Left lung (tissue), 10 donors: Measurements from ENCODE around the gene KIAA2012. TPM values are rescaled to one million over a fixed set of nuclear protein-coding genes. Genes with fewer than 3 reads are reported as not detected.

ENCODE experiments used
- ATAC-seq: fragments of 200-7000 bp; cut with Tn5 transposase; one replicate; pipeline ENCODE4 v1.9.1; 2020; ENCODE audit warnings: moderate library complexity
- DNase-seq, 4 donors: peaks; one replicate each; pipeline ENCODE4 v3.0.0-alpha.2; 2013 to 2020
- H3K27ac ChIP-seq, 2 donors: fragments of 200-600 bp; sonication (generic) in 1 of 2; one replicate each; pipeline versions ENCODE4 v1.5.0 to v1.8.0; 2020 to 2021
- H3K27me3 ChIP-seq, 2 donors: fragments of 200-600 bp; sonication (generic) in 1 of 2; one replicate each; pipeline versions ENCODE4 v1.5.0 to v1.8.0; 2020 to 2021
- H3K36me3 ChIP-seq, 2 donors: fragments of 200-600 bp; sonication (generic) in 1 of 2; one replicate each; pipeline versions ENCODE4 v1.5.0 to v1.8.0; 2020 to 2021
- H3K4me1 ChIP-seq, 2 donors: fragments of 200-600 bp; one replicate each; pipeline ENCODE4 v1.8.0; 2021
- H3K4me3 ChIP-seq, 2 donors: fragments of 200-600 bp; sonication (generic) in 1 of 2; one replicate each; pipeline versions ENCODE4 v1.5.0 to v1.8.0; 2020 to 2021; ENCODE audit warnings: mild to moderate bottlenecking in 1 of 2
- H3K9me3 ChIP-seq, 2 donors: fragments of 200-600 bp; sonication (generic) in 1 of 2; one replicate each; pipeline versions ENCODE4 v1.5.0 to v1.8.0; 2020 to 2021
- intact Hi-C, 2 donors: fragments of 100-400 bp; cut with DNase I; formaldehyde crosslinking; loops; one replicate each; pipeline versions ENCODE4 v1.11.2 to v1.14.2; 2022
- polyA plus RNA-seq, 6 donors: library from polyadenylated mRNA; unstranded; fragments of 120-200 nt; gene quantifications; one replicate each; pipeline ENCODE4 v1.2.1, GENCODE V29; 2013; ENCODE audit not compliant: insufficient read length in 6 of 6
- total RNA-seq, 2 donors: library from RNA; stranded (reverse); fragmentation: NEBNext Ultra II Directional; extraction: Animal tissue kit (Norgen Biotek cat#: 25700); gene quantifications; one replicate each; pipeline ENCODE4 v1.2.1, GENCODE V29; 2021
- TF ChIP-seq, protein P1 (sequence below), 2 donors: fragments of 200-600 bp; sonication (generic) in 1 of 2; IDR thresholded peaks; one replicate each; pipeline versions ENCODE4 v1.5.0 to v1.8.0; 2021; ENCODE audit warnings: antibody characterized with exemption in 2 of 2
- donor health status: DM: no; HTN: yes; CAD: no.
- donor health status: DM: no; HTN: no; CAD: no.

KIAA2012 gene
- total and polyA plus RNA-seq, 8 donors: 0.46 to 2.8 (median 1.5) TPM; not detected in 1

DNA sequence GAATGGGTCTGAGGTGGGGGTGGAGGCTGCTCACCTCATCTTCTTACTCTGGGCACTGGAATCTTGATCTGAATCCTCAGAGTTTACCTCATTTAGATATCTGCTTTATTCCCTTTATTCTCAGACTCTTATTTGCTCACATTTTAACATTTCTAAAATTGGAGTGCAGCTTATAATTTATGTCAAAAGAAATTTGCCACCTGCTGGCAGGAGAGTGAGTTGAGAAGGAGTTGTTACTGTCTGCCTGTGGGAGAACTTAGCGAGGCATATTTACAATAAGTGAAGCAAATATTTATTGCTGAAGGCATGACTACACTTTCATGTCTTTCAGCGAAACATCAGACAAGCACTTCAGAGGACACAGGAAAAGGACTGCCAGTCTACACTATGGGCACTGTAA, 16.4 kb upstream of the KIAA2012 start:
- ATAC-seq (no peak), DNase-seq (no peak)
- Histone ChIP-seq H3K36me3 (no peaks in the 10 kb centered on the region), H3K27me3 (no peaks in the 10 kb centered on the region), H3K27ac (no peak overlapping the region), H3K4me1 (no peaks in the 10 kb centered on the region), H3K4me3 (no peak overlapping the region), H3K9me3 (no peaks in the 10 kb centered on the region)
- intact Hi-C loops: no loop called here
- TF ChIP-seq, protein P1, sequence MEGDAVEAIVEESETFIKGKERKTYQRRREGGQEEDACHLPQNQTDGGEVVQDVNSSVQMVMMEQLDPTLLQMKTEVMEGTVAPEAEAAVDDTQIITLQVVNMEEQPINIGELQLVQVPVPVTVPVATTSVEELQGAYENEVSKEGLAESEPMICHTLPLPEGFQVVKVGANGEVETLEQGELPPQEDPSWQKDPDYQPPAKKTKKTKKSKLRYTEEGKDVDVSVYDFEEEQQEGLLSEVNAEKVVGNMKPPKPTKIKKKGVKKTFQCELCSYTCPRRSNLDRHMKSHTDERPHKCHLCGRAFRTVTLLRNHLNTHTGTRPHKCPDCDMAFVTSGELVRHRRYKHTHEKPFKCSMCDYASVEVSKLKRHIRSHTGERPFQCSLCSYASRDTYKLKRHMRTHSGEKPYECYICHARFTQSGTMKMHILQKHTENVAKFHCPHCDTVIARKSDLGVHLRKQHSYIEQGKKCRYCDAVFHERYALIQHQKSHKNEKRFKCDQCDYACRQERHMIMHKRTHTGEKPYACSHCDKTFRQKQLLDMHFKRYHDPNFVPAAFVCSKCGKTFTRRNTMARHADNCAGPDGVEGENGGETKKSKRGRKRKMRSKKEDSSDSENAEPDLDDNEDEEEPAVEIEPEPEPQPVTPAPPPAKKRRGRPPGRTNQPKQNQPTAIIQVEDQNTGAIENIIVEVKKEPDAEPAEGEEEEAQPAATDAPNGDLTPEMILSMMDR (IDR thresholded peaks at IDR 0.05): no peak

DNA sequence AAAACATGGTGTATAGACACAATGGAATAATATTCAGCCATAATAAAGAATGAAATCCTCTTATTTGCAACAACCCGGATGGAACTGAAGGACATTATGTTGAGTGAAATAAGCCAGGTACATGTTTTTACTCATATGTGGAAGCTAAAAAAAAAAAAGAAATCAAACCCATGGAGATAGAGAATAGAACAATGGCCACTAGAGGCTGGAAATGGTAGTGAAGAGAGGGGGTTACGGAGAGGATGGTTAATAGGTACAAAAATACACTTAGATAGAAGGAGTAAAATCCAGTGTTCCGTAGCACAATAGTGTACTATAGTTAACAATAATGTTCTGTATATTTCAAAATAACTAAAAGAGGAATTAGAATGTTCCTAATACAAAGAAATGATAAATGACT, 12.8 kb upstream of the KIAA2012 start:
- TF ChIP-seq, protein P1 (IDR thresholded peaks at IDR 0.05): peak in 1 of 2 donors; percentile 13
- no peak for DNase-seq
- Histone ChIP-seq H3K36me3 (no peaks in the 10 kb centered on the region), H3K4me3 (no peak overlapping the region), H3K9me3 (no peaks in the 10 kb centered on the region), H3K27ac (no peak overlapping the region), H3K4me1 (peaks cover 0 to 2% of the 10 kb centered on the region in 2 donors), H3K27me3 (no peaks in the 10 kb centered on the region)
- ATAC-seq: no peak
- intact Hi-C loops: no loop called here

DNA sequence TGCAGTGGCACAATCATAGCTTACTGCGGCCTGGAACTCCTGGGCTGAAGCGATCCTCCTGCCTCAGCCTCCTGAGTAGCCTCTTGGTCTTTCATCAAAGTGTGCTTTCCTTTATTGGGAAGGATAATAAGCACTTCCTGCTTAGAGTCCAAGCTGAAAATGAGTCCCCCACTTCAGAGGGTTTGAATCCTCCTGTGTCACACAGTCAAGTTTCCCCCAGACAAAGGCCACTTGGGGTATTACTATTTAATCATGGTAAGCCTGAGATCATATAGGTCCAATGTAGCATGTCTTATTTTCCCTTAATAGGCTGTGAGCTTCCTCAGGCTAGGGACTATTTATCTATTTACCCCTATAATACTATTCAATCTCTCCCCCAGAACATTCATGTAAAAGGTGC, 11.4 kb upstream of the KIAA2012 start:
- no peaks in the 10 kb centered on the region for H3K27me3 ChIP-seq
- H3K36me3 ChIP-seq: no peaks in the 10 kb centered on the region
- ATAC-seq: no peak
- no peaks in the 10 kb centered on the region for H3K9me3 ChIP-seq
- DNase-seq: no peak
- H3K27ac ChIP-seq: no peak overlapping the region
- peaks cover 0 to 2% of the 10 kb centered on the region in 2 donors for H3K4me1 ChIP-seq
- intact Hi-C loops: no loop called here
- no peak overlapping the region for H3K4me3 ChIP-seq
- TF ChIP-seq, protein P1 (IDR thresholded peaks at IDR 0.05): no peak

DNA sequence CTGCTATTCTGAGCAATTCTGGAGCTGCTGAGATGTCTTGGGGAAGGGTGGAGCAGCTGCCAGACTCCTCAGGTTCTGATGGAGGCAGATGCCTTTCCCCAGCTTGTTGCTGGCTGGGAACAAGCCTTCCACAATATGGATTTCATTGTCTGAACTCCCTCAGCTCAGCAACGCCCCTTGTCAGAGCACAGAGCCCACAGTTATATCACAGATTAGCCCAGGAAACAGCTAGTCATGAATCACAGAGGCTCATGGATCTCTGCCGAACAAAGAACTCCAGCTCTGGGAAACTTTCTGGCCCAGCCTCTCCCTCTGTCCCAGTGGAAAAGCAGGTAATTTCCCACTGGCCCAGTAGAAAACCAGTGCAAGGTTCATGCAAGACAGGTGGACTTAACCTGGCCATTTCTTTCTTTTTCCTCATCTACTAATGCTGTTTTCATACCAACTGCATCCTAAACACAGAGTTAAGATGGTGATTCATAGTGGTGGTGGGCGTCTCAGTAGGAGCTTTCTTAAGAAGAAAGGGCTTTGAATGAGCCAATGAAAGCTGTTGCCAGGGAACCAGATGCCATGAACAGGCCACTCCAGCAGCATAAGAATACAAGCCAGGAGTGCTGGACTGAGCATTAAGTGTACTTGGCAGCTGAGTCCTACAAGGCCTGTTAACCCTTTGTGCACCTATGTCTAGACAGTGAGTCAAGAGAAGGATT, 8.7 kb upstream of the KIAA2012 start:
- Histone ChIP-seq H3K27me3 (no peaks in the 10 kb centered on the region), H3K4me1 (peaks cover 0 to 2% of the 10 kb centered on the region in 2 donors), H3K36me3 (no peaks in the 10 kb centered on the region), H3K4me3 (no peak overlapping the region), H3K27ac (peak overlapping the region in 1 of 2 donors; percentile 4), H3K9me3 (no peaks in the 10 kb centered on the region)
- DNase-seq: peak in 3 of 4 donors; percentile 56 to 86 (median 57)
- intact Hi-C loops: no loop called here
- TF ChIP-seq, protein P1 (IDR thresholded peaks at IDR 0.05): no peak
- ATAC-seq: peak; percentile 87

DNA sequence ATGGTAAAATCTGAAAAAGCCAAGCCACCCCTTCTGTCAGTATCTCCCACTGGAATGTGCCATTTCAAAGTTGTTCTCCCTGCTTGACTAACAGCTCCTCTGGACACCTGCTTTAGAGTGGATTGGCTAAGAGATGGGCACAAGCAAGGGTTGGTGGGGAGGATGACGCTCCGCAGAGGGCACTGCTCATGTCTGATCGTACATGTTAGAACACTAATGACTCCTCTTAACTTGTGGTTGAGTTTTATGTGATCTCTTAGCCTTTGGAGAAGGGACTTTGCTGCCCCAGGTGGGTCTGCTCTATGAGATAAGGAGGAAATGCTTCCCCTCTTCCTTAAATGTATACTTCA, 8.2 kb upstream of the KIAA2012 start:
- no peak overlapping the region for H3K27ac ChIP-seq

More for the DNA sequence above, 8.2 kb upstream of the KIAA2012 start:
- H3K9me3 ChIP-seq: no peaks in the 10 kb centered on the region
- H3K4me1 ChIP-seq: peaks cover 0 to 2% of the 10 kb centered on the region in 2 donors
- no peaks in the 10 kb centered on the region for H3K36me3 ChIP-seq
- DNase-seq (no peak), ATAC-seq (no peak)
- TF ChIP-seq, protein P1 (IDR thresholded peaks at IDR 0.05): no peak
- H3K4me3 ChIP-seq: no peak overlapping the region
- H3K27me3 ChIP-seq: no peaks in the 10 kb centered on the region
- intact Hi-C loops: no loop called here
